ENCODE results near the gene DMD. TPM values are rescaled to one million over a fixed set of nuclear protein-coding genes. Genes with fewer than 3 reads are reported as not detected.

The DMD gene
- total RNA-seq, 1 donor from 2014 or later: 30.6 TPM

GRCh38 chrX:33194289-33194688, 17.1 kb downstream of the DMD start:
- H3K36me3 Mint-ChIP-seq: no peaks in the 10 kb centered on the region
- Histone ChIP-seq H3K9me3 (ENCODE audit: low read depth) (no peaks in the 10 kb centered on the region), H3K27me3 (peaks cover 30% of the 10 kb centered on the region), H3K4me2 (no peak overlapping the region), H2AFZ (replicated peaks) (no peak overlapping the region), H3K79me2 (ENCODE audit: low read depth) (no peaks in the 10 kb centered on the region), H3K4me1 (no peaks in the 10 kb centered on the region), H3K4me3 (no peak overlapping the region), H4K20me1 (ENCODE audit: low read depth) (no peaks in the 10 kb centered on the region), H3K36me3 (no peaks in the 10 kb centered on the region), H3K27ac (no peak overlapping the region), H3K9ac (no peak overlapping the region), H3F3A (ENCODE audit: low read depth) (no peaks in the 10 kb centered on the region)
- no peak overlapping the region for H3K27ac Mint-ChIP-seq
- DNase-seq (ENCODE audit: low spot score): no peak
- no peak overlapping the region for H3K4me3 Mint-ChIP-seq
- no peaks in the 10 kb centered on the region for H3K4me1 Mint-ChIP-seq
- TF ChIP-seq CTCF (IDR thresholded peaks at IDR 0.05) (no peak), EZH2 (IDR thresholded peaks at IDR 0.05) (no peak), EZH2phosphoT487 (IDR thresholded peaks at IDR 0.05) (no peak)
- no peaks in the 10 kb centered on the region for H3K9me3 Mint-ChIP-seq
- no peaks in the 10 kb centered on the region for H3K27me3 Mint-ChIP-seq (ENCODE audit: insufficient read depth, low read depth)

GRCh38 chrX:33190016-33190415, 21.3 kb downstream of the DMD start:
- H3K27me3 ChIP-seq: peaks cover 71% of the 10 kb centered on the region
- H3K27ac ChIP-seq: no peak overlapping the region
- peaks cover 6% of the 10 kb centered on the region for H3K4me1 Mint-ChIP-seq
- no peak overlapping the region for H2AFZ ChIP-seq (replicated peaks)
- no peak for DNase-seq (ENCODE audit: low spot score)
- H3F3A ChIP-seq (ENCODE audit: low read depth): peaks cover 13% of the 10 kb centered on the region
- no peak for TF ChIP-seq EZH2phosphoT487 (IDR thresholded peaks at IDR 0.05)
- no peak for TF ChIP-seq EZH2 (IDR thresholded peaks at IDR 0.05)
- no peak for TF ChIP-seq CTCF (IDR thresholded peaks at IDR 0.05)
- H4K20me1 ChIP-seq (ENCODE audit: low read depth): no peaks in the 10 kb centered on the region
- H3K36me3 Mint-ChIP-seq: no peaks in the 10 kb centered on the region
- no peak overlapping the region for H3K4me2 ChIP-seq
- no peaks in the 10 kb centered on the region for H3K9me3 Mint-ChIP-seq
- H3K4me3 ChIP-seq: no peak overlapping the region
- no peak overlapping the region for H3K9ac ChIP-seq
- peaks cover 10% of the 10 kb centered on the region for H3K4me1 ChIP-seq
- no peaks in the 10 kb centered on the region for H3K9me3 ChIP-seq (ENCODE audit: low read depth)
- H3K27ac Mint-ChIP-seq: no peak overlapping the region
- H3K79me2 ChIP-seq (ENCODE audit: low read depth): no peaks in the 10 kb centered on the region
- H3K27me3 Mint-ChIP-seq (ENCODE audit: insufficient read depth, low read depth): no peaks in the 10 kb centered on the region
- no peaks in the 10 kb centered on the region for H3K36me3 ChIP-seq
- H3K4me3 Mint-ChIP-seq: no peak overlapping the region

GRCh38 chrX:33188881-33189280, 22.5 kb downstream of the DMD start:
- no peaks in the 10 kb centered on the region for H4K20me1 ChIP-seq (ENCODE audit: low read depth)
- peaks cover 10% of the 10 kb centered on the region for H3K4me1 ChIP-seq
- H3K27ac ChIP-seq: peak overlapping the region; percentile 56
- no peak overlapping the region for H3K9ac ChIP-seq
- H2AFZ ChIP-seq (replicated peaks): no peak overlapping the region
- H3K4me3 Mint-ChIP-seq: no peak overlapping the region
- no peaks in the 10 kb centered on the region for H3K9me3 ChIP-seq (ENCODE audit: low read depth)
- H3K4me1 Mint-ChIP-seq: peaks cover 6% of the 10 kb centered on the region
- no peaks in the 10 kb centered on the region for H3K9me3 Mint-ChIP-seq
- H3K27me3 Mint-ChIP-seq (ENCODE audit: insufficient read depth, low read depth): no peaks in the 10 kb centered on the region
- no peaks in the 10 kb centered on the region for H3K36me3 ChIP-seq
- no peak for DNase-seq (ENCODE audit: low spot score)
- peaks cover 13% of the 10 kb centered on the region for H3F3A ChIP-seq (ENCODE audit: low read depth)
- H3K4me3 ChIP-seq: peak overlapping the region; percentile 20
- H3K36me3 Mint-ChIP-seq: no peaks in the 10 kb centered on the region
- H3K4me2 ChIP-seq: peak overlapping the region; percentile 65
- no peak for TF ChIP-seq EZH2phosphoT487 (IDR thresholded peaks at IDR 0.05)
- no peak for TF ChIP-seq CTCF (IDR thresholded peaks at IDR 0.05)
- no peak for TF ChIP-seq EZH2 (IDR thresholded peaks at IDR 0.05)
- peaks cover 72% of the 10 kb centered on the region for H3K27me3 ChIP-seq
- H3K79me2 ChIP-seq (ENCODE audit: low read depth): no peaks in the 10 kb centered on the region
- H3K27ac Mint-ChIP-seq: no peak overlapping the region

All from neural progenitor cell (in vitro differentiated cells).